B cell (primary cell): ENCODE measurements around the gene XCL2.

Experiments
- EZH2 ChIP-seq: IDR thresholded peaks from 2 replicates; pipeline ENCODE4 v1.6.1; 2012; ENCODE audit warnings: borderline replicate concordance, low read depth, mild to moderate bottlenecking, moderate library complexity, low read length; ENCODE audit not compliant: insufficient read depth, poor library complexity, severe bottlenecking
- TF ChIP-seq, protein P1 (sequence below): fragments of 200-600 bp; IDR thresholded peaks from one replicate; pipeline ENCODE4 v1.8.0; 2022; ENCODE audit warnings: antibody characterized with exemption, mild to moderate bottlenecking

DNA sequence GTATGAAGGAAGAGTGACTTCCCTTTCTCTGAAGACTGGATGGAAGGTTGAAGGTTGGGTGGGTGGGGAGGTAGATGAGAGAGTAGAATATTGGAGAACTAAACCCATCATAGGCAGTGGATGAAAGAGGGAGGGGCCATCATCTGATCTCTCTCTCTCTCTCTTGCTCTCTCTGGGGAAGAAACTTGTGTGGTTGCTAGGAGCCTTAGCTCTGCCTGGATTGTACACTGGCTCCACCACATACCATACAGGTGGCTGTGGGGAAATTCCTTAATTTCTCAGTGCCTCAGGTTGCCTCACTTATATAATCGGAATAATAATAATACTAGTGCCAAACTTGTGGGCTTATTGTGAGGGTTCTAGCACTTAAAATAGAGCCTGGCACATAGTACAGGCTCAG, 42.1 kb upstream of the XCL2 start:
- TF ChIP-seq, protein P1, sequence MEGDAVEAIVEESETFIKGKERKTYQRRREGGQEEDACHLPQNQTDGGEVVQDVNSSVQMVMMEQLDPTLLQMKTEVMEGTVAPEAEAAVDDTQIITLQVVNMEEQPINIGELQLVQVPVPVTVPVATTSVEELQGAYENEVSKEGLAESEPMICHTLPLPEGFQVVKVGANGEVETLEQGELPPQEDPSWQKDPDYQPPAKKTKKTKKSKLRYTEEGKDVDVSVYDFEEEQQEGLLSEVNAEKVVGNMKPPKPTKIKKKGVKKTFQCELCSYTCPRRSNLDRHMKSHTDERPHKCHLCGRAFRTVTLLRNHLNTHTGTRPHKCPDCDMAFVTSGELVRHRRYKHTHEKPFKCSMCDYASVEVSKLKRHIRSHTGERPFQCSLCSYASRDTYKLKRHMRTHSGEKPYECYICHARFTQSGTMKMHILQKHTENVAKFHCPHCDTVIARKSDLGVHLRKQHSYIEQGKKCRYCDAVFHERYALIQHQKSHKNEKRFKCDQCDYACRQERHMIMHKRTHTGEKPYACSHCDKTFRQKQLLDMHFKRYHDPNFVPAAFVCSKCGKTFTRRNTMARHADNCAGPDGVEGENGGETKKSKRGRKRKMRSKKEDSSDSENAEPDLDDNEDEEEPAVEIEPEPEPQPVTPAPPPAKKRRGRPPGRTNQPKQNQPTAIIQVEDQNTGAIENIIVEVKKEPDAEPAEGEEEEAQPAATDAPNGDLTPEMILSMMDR: no peak
- TF ChIP-seq EZH2: no peak
